SU-DHL-6 (cell line): ENCODE data around the gene STK32B.

Source experiments
- H2AFZ ChIP-seq: fragments of 200-600 bp; sonication (generic); 2 replicates; pipeline ENCODE4 v1.6.1; 2014; ENCODE audit warnings: low read depth, mild to moderate bottlenecking, moderate library complexity, mixed read lengths, antibody characterized with exemption, low read length; ENCODE audit not compliant: severe bottlenecking
- H3F3A ChIP-seq: fragments of 200-600 bp; shearing (Covaris generic); 2 replicates; pipeline ENCODE4 v1.6.0; 2016; ENCODE audit warnings: antibody characterized with exemption, mild to moderate bottlenecking; ENCODE audit not compliant: insufficient read depth
- H3K27ac ChIP-seq: fragments of 200-600 bp; sonication (generic); 2 replicates; pipeline ENCODE4 v1.5.1; 2016; ENCODE audit warnings: low read depth, mild to moderate bottlenecking, low read length, moderate library complexity, mixed read lengths
- H3K27me3 ChIP-seq: fragments of 200-600 bp; sonication (generic), shearing (Covaris generic); 2 replicates; pipeline ENCODE4 v1.6.0; 2014; ENCODE audit warnings: mild to moderate bottlenecking, low read length
- H3K36me3 ChIP-seq: fragments of 200-600 bp; sonication (generic); 2 replicates; pipeline ENCODE4 v1.6.1; 2014; ENCODE audit warnings: mild to moderate bottlenecking, low read length, mixed read lengths
- H3K4me2 ChIP-seq: fragments of 300-600, 200-600 bp; shearing (Covaris generic), sonication (generic); 2 replicates; pipeline ENCODE4 v1.6.0; 2014; ENCODE audit warnings: low read length, low read depth, mild to moderate bottlenecking; ENCODE audit not compliant: poor library complexity, severe bottlenecking
- H3K4me3 ChIP-seq: fragments of 200-600 bp; sonication (generic); 2 replicates; pipeline ENCODE4 v1.5.1; 2014; ENCODE audit warnings: antibody characterized with exemption, low read length, mild to moderate bottlenecking, mixed read lengths; ENCODE audit not compliant: insufficient read depth, poor library complexity, severe bottlenecking
- H3K79me2 ChIP-seq: fragments of 200-600 bp; sonication (generic); 2 replicates; pipeline ENCODE4 v1.6.1; 2014; ENCODE audit warnings: mild to moderate bottlenecking, low read length, moderate library complexity; ENCODE audit not compliant: insufficient read depth
- H3K9ac ChIP-seq: fragments of 200-600 bp; sonication (generic); 2 replicates; pipeline ENCODE4 v1.7.0; 2014; ENCODE audit warnings: mild to moderate bottlenecking, low read length
- H3K9me2 ChIP-seq: fragments of 200-600 bp; sonication (generic); replicated peaks from 2 replicates; pipeline ENCODE4 v1.6.1; 2014; ENCODE audit warnings: low read length; ENCODE audit not compliant: insufficient read depth
- H3K9me3 ChIP-seq: fragments of 200-600 bp; sonication (generic); 2 replicates; pipeline ENCODE4 v1.6.1; 2014; ENCODE audit warnings: low read length, mixed read lengths; ENCODE audit not compliant: insufficient read depth
- H4K20me1 ChIP-seq: fragments of 200-600 bp; sonication (generic); 2 replicates; pipeline ENCODE4 v1.6.1; 2014; ENCODE audit warnings: low read depth, mild to moderate bottlenecking, antibody characterized with exemption, low read length, moderate library complexity, mixed read lengths
- EZH2phosphoT487 ChIP-seq: fragments of 200-600 bp; sonication (generic), shearing (Covaris generic); conservative IDR thresholded peaks from 2 replicates; pipeline ENCODE4 v1.6.1; 2018; ENCODE audit warnings: mild to moderate bottlenecking, antibody characterized with exemption, low read length, moderate library complexity, mixed read lengths
- TF ChIP-seq, protein P1 (sequence below): fragments of 200-600 bp; sonication (generic); IDR thresholded peaks from one replicate; pipeline ENCODE4 v1.5.1; 2017; ENCODE audit warnings: antibody characterized with exemption, mild to moderate bottlenecking, low read length, moderate library complexity; ENCODE audit not compliant: insufficient read depth, poor library complexity, severe bottlenecking

STK32B gene

DNA sequence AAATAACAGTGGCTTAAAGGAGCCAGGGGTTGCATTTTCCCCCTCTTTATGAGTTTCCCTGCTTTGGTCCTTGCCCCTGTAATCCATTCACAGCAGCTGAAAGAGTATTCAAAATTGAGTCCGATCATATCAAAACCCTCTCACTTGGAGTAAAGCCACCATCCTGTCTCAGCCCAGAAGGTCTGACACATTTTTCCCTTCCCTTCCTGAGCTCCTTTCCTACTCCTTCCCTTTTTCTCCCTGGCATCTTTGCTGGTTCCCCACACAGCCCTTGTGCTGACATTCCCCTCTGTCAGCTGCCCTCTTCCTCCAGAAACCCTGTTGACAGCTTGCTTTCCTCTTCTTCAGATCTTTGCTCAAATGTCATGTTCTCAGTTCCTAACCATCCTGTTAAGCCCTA, 361.5 kb downstream of the STK32B start:
- no peak overlapping the region for H3K9ac ChIP-seq
- H3K27ac ChIP-seq = no peak overlapping the region
- no peaks in the 10 kb centered on the region for H3F3A ChIP-seq
- no peaks in the 10 kb centered on the region for H4K20me1 ChIP-seq
- no peak overlapping the region for H2AFZ ChIP-seq
- TF ChIP-seq EZH2phosphoT487 = no peak
- TF ChIP-seq, protein P1, sequence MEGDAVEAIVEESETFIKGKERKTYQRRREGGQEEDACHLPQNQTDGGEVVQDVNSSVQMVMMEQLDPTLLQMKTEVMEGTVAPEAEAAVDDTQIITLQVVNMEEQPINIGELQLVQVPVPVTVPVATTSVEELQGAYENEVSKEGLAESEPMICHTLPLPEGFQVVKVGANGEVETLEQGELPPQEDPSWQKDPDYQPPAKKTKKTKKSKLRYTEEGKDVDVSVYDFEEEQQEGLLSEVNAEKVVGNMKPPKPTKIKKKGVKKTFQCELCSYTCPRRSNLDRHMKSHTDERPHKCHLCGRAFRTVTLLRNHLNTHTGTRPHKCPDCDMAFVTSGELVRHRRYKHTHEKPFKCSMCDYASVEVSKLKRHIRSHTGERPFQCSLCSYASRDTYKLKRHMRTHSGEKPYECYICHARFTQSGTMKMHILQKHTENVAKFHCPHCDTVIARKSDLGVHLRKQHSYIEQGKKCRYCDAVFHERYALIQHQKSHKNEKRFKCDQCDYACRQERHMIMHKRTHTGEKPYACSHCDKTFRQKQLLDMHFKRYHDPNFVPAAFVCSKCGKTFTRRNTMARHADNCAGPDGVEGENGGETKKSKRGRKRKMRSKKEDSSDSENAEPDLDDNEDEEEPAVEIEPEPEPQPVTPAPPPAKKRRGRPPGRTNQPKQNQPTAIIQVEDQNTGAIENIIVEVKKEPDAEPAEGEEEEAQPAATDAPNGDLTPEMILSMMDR = no peak
- H3K9me3 ChIP-seq = no peaks in the 10 kb centered on the region
- H3K79me2 ChIP-seq = no peaks in the 10 kb centered on the region
- no peaks in the 10 kb centered on the region for H3K9me2 ChIP-seq
- peaks cover 5% of the 10 kb centered on the region; the same call in 1 of the 2 replicates for H3K27me3 ChIP-seq
- no peak overlapping the region for H3K4me3 ChIP-seq
- no peak overlapping the region for H3K4me2 ChIP-seq
- no peaks in the 10 kb centered on the region for H3K36me3 ChIP-seq

DNA sequence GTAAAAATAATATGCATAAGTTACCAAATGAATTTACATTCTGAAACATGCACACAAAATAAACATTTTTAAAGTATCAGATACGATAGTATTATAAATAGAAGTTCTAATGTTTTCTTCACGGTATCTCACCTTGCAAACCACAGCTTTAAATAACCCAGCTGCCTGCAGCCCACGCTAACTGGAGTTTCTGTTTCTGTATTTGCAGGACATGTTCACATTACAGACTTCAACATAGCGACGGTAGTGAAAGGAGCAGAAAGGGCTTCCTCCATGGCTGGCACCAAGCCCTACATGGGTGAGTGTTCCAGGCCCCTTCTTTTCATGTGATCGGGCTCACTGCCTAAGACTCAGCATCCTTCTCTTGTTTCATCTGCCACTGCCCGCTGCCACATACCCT, 365.4 kb downstream of the STK32B start:
- no peaks in the 10 kb centered on the region for H3K9me2 ChIP-seq
- peaks cover 7% of the 10 kb centered on the region; the same call in 1 of the 2 replicates for H3K27me3 ChIP-seq
- no peak overlapping the region for H3K4me2 ChIP-seq
- no peak overlapping the region for H3K27ac ChIP-seq
- H3K9me3 ChIP-seq = no peaks in the 10 kb centered on the region
- H2AFZ ChIP-seq = no peak overlapping the region
- H4K20me1 ChIP-seq = no peaks in the 10 kb centered on the region
- H3K36me3 ChIP-seq = no peaks in the 10 kb centered on the region
- H3F3A ChIP-seq = no peaks in the 10 kb centered on the region
- TF ChIP-seq EZH2phosphoT487 = no peak
- TF ChIP-seq, protein P1 = no peak
- no peak overlapping the region for H3K4me3 ChIP-seq
- H3K79me2 ChIP-seq = no peaks in the 10 kb centered on the region
- H3K9ac ChIP-seq = no peak overlapping the region

DNA sequence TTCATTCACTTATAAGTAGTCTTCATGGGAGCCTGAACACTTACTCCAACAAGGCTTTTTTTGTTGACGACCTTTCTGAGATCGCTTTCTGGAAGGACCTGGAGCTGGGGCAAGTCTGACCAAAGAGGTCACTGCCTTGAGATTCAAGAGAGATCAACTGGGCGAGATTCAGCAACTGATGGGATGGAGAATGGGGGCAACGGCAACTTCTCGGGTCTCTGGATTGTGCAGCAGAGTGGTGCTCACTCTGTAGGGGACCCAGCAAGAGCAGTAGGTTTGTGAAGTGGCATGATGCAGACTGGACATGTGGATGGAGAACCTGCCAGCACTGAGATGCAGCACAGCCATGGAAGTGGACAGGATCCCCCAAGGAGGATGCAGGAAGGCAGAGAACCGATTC, 369.0 kb downstream of the STK32B start:
- H3K79me2 ChIP-seq = no peaks in the 10 kb centered on the region
- H3F3A ChIP-seq = no peaks in the 10 kb centered on the region
- no peak overlapping the region for H3K4me3 ChIP-seq
- no peak for TF ChIP-seq EZH2phosphoT487
- TF ChIP-seq, protein P1 = no peak
- H3K27me3 ChIP-seq = peaks cover 7% of the 10 kb centered on the region; the same call in 1 of the 2 replicates
- no peak overlapping the region for H3K4me2 ChIP-seq
- H3K9ac ChIP-seq = no peak overlapping the region
- no peaks in the 10 kb centered on the region for H3K9me2 ChIP-seq
- H3K9me3 ChIP-seq = no peaks in the 10 kb centered on the region
- no peak overlapping the region for H2AFZ ChIP-seq
- no peaks in the 10 kb centered on the region for H3K36me3 ChIP-seq
- no peak overlapping the region for H3K27ac ChIP-seq
- no peaks in the 10 kb centered on the region for H4K20me1 ChIP-seq
